ENCODE data around the gene ADM5.
"Not testable (repeated sequence)": the region's sequence is repeated elsewhere in the genome, so short reads cannot be mapped to it uniquely, and the experiment has no call there.

ADM5 gene

GRCh38 chr19:49701271-49701786 lies 11.9 kb downstream of the ADM5 start:
- no peak for DNase-seq (ENCODE audit: low read depth)

GRCh38 chr19:49704888-49705642 lies 15.7 kb downstream of the ADM5 start:
- no peak for DNase-seq (ENCODE audit: low read depth)

DNA sequence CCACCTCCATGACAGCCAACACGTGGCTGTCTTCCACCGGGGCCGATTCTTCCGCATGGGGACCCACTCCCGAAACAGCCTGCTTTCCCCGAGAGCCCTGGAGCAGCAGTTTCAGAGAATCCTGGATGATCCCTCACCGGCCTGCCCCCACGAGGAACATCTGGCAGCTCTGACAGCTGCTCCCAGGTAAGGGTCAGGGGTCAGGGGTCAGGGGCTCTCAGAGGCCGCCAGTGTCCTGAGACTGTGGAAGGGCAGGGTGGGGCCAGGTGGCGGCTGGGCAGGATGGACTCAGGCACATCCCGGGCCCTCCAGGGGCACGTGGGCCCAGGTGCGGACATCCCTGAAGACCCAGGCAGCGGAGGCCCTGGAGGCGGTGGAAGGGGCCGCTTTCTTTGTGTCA lies 16.5 kb downstream of the ADM5 start:
- DNase-seq (ENCODE audit: low read depth), result no peak

GRCh38 chr19:49710372-49710951 lies 21.1 kb downstream of the ADM5 start:
- DNase-seq (ENCODE audit: low read depth), result no peak

DNA sequence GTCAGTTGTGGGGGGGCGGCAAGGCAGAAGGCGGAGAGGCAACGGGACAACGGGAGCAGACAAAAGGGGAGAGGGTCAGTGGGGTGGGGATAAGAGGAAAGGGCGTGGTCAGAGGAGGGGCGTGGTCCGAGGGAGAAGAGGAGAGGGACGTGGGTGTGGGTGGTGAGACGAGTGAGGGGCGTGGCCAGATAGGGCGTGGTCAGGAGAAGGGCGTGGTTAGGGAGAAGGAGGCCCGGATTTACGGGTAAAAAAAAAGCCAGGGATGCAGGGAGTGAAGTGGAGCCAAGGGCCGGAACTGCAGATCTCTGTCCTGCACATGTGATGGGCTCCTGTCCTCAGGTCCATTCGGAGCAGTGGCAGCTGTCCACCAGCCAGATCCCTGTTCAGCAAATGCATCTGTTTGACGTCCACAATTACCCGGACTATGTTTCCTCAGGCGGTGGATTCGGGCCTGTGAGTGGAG lies 23.0 kb downstream of the ADM5 start:
- no peak for DNase-seq (ENCODE audit: low read depth)

DNA sequence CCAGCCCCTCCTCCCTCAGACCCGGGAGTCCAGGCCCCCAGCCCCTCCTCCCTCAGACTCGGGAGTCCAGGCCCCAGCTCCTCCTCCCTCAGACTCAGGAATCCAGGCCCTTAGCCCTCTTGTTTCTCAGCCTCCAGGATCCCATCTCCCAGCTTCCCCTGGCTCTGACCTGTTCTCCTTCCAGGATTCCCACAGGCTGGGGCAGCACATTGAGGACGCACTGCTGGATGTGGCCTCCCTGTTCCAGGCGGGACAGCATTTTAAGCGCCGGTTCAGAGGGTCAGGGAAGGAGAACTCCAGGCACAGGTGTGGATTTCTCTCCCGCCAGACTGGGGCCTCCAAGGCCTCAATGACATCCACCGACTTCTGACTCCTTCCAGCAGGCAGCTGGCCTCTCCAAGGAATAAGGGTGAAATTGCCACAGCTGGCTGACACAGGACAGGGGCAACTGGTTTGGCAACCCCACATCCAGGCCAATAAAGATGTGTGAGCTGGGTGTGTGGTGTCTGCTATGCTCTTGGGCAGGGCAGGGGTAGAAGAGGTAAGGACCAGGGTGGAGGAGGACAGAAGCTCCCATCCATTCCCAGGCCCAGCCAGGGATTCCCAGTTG lies 23.9 kb downstream of the ADM5 start:
- no peak for DNase-seq (ENCODE audit: low read depth)

- DNase-seq (ENCODE audit: low read depth), result no peak
Observed at GRCh38 chr19:49716154-49716553, 26.8 kb downstream of the ADM5 start.

DNA sequence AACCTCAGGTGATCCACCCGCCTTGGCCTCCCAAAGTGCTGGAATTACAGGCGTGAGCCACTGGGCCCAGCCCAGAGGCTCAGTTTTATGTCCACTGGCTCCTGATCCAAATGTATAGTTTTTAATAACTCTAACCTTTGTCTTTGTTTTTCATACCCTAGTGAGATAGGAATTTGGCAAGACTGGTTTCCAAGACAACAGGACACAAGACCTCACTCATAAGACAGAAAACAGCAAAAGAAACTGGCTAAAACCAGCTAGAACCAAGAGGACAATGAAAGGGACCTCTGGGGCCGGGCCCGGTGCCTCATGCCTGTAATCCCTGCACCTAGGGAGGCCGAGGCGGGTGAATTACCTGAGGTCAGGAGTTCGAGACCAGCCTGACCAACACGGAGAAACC lies 29.1 kb downstream of the ADM5 start:
- DNase-seq (ENCODE audit: low read depth), result no peak

DNA sequence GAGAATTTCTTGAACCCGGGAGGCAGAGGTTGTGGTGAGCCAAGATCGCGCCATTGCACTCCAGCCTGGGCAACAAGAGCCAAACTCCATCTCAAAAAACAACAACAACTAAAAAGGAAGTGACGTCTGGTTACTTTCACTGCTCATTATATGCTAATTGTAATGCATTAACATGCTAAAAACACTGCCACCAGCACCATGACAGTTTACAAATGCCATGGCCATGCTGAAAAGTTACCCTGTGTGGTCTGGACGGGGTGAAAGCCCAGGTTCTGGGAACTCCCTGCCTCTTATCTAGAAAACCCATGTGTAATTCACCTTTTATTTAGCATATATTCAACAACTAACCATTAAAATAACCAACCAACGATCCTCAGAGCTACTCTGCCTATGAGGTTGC lies 29.6 kb downstream of the ADM5 start:
- DNase-seq (ENCODE audit: low read depth), result no peak

GRCh38 chr19:49719420-49719819 lies 30.0 kb downstream of the ADM5 start:
- not testable (repeated sequence) for DNase-seq (ENCODE audit: low read depth)

DNA sequence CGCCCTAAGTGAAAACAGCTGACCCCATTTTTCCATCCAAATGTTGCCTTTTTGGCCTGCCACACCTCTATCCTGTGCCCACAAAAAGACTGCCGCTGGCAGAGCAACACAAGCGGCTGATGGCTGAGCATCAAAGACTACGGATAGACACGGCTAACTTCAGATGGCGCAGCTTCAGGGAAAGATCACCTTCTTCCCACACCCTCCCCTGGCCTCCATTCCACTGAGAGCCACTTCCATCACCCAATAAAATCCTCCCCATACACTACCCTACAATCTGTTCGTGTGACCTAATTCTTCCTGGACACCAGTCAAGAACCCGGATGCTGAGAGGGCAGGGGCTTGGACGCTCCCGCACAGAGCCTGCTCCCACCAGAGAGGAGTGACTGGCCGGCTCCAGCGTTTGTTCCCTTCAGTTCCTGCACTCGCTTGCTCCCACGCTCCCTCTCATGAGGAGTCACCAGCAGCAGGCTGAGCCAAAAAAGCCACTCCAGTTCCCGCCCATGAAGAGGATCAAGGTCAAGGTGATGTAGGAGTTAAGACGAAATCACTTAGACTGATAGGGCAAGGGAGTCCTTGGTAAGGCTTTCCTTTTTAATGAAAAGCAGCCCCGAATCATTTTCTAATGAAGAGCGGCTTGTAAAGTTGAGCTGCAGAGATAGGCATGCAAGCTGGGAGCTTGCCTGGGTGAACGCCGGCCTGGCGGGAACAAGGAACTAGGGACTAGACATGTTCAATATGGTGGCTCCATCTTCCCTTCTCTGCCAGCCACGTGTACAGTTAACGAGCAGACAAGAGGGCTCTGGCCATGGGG lies 38.0 kb downstream of the ADM5 start:
- no peak for DNase-seq (ENCODE audit: low read depth)

DNA sequence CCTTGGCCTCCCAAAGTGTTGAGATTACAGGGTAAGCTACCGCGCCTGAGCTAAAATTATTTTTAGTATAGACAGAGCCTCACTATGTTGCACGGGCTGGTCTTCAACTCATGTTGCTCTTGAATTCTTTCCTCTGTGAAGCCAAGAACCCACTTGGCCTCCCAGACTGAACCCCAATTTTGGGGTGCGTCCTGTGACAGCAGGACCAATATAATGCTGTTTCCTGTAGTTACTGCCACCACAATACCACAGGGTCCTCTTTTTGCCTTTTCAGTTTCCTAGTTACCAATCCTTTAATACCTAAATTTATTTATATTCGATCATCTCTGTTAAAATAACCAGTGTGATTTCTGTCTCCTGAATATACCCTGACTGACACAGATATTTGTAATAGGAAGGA lies 40.8 kb downstream of the ADM5 start:
- no peak for DNase-seq (ENCODE audit: low read depth)

- no peak for DNase-seq (ENCODE audit: low read depth)
Observed at GRCh38 chr19:49738268-49738667, 48.9 kb downstream of the ADM5 start.

DNA sequence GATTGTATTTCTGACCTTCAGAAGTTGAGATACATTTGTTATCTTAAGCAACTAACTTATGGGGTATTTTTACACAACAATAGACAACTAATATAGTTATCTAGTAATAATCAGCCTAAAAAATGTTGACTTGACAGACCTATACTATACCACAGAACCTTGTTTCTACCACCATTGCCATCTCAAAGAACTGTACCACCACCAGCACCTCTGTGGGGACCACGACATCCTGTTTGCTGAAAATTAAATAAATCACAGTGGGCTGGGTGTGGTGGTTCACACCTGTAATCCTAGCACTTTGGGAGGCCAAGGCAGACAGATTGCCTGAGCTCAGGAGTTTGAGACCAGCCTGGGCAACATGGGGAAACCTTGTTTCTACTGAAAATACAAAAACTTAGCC lies 49.7 kb downstream of the ADM5 start:
- no peak for DNase-seq (ENCODE audit: low read depth)

- no peak for DNase-seq (ENCODE audit: low read depth)
Observed at GRCh38 chr19:49739933-49740332, 50.5 kb downstream of the ADM5 start.
